ENCODE measurements around the gene SLC19A2.
"Not testable (repeated sequence)": the region's sequence is repeated elsewhere in the genome, so short reads cannot be mapped to it uniquely, and the experiment has no call there.

SLC19A2 gene

GRCh38 chr1:169508432-169509338 lies 22.9 kb upstream of the SLC19A2 start:
- DNase-seq: no peak

- no peak for DNase-seq
These were observed 21.7 kb upstream of the SLC19A2 start for GRCh38 chr1:169507413-169507812.

- not testable (repeated sequence) for DNase-seq
These were observed 17.9 kb upstream of the SLC19A2 start for GRCh38 chr1:169503601-169504000.

- no peak for DNase-seq
These were observed 14.1 kb upstream of the SLC19A2 start for GRCh38 chr1:169499807-169500206.

- no peak for DNase-seq
These were observed 11.6 kb upstream of the SLC19A2 start for GRCh38 chr1:169497317-169497716.

- no peak for DNase-seq
These were observed 10.2 kb upstream of the SLC19A2 start for GRCh38 chr1:169495916-169496315.

GRCh38 chr1:169495046-169495775 lies 9.5 kb upstream of the SLC19A2 start:
- no peak for DNase-seq

GRCh38 chr1:169494343-169494742 lies 8.6 kb upstream of the SLC19A2 start:
- no peak for DNase-seq

GRCh38 chr1:169493251-169493650 lies 7.5 kb upstream of the SLC19A2 start:
- no peak for DNase-seq

GRCh38 chr1:169491845-169492281 lies 6.1 kb upstream of the SLC19A2 start:
- no peak for DNase-seq

- no peak for DNase-seq
These were observed 2.4 kb upstream of the SLC19A2 start for GRCh38 chr1:169488157-169488556.

GRCh38 chr1:169487561-169487960 lies 1.8 kb upstream of the SLC19A2 start:
- DNase-seq: no peak

GRCh38 chr1:169487133-169487532 lies 1.4 kb upstream of the SLC19A2 start:
- DNase-seq: no peak

GRCh38 chr1:169486281-169487051 lies 722 bp upstream of the SLC19A2 start:
- DNase-seq: no peak

GRCh38 chr1:169484683-169485430 lies 887 bp downstream of the SLC19A2 start:
- DNase-seq: no peak

- DNase-seq: no peak
These were observed 1.6 kb downstream of the SLC19A2 start for GRCh38 chr1:169484101-169484500.

- no peak for DNase-seq
These were observed 2.2 kb downstream of the SLC19A2 start for GRCh38 chr1:169483500-169483966.

- DNase-seq: no peak
These were observed 6.2 kb downstream of the SLC19A2 start for GRCh38 chr1:169479363-169480066.

GRCh38 chr1:169478094-169478672 lies 7.6 kb downstream of the SLC19A2 start:
- no peak for DNase-seq

- DNase-seq: no peak
These were observed 9.8 kb downstream of the SLC19A2 start for GRCh38 chr1:169475806-169476387.
